HEK293 (cell line): ENCODE measurements around the gene FAM229A.

Source experiments
- CTCF ChIP-seq: fragments of 450-650 bp; formaldehyde crosslinking; IDR thresholded peaks from 2 replicates; pipeline ENCODE4 v1.5.1; 2016; ENCODE audit warnings: missing biosample characterization, missing genetic modification characterization
- KLF9 ChIP-seq: fragments of 450-650 bp; formaldehyde crosslinking; IDR thresholded peaks from 2 replicates; pipeline ENCODE4 v1.5.1; 2016; ENCODE audit warnings: missing biosample characterization, missing genetic modification characterization, low read depth
- PRDM4 ChIP-seq: fragments of 450-650 bp; formaldehyde crosslinking; IDR thresholded peaks from 2 replicates; pipeline ENCODE4 v1.5.1; 2017; ENCODE audit warnings: missing biosample characterization, missing genetic modification characterization
- ZBTB26 ChIP-seq: fragments of 450-650 bp; formaldehyde crosslinking; optimal IDR thresholded peaks from 2 replicates; pipeline ENCODE3; 2016; ENCODE audit warnings: missing biosample characterization, mild to moderate bottlenecking, missing genetic modification characterization
- ZNF121 ChIP-seq: fragments of 450-650 bp; formaldehyde crosslinking; IDR thresholded peaks from 2 replicates; pipeline ENCODE4 v1.5.1; 2016; ENCODE audit warnings: missing biosample characterization, missing genetic modification characterization
- ZNF423 ChIP-seq: fragments of 450-650 bp; formaldehyde crosslinking; IDR thresholded peaks from 2 replicates; pipeline ENCODE4 v1.5.1; 2016; ENCODE audit warnings: missing biosample characterization, missing genetic modification characterization

- no peak for TF ChIP-seq CTCF (tag by site-specific recombination)
- no peak for TF ChIP-seq ZNF121 (tag by site-specific recombination)
- TF ChIP-seq PRDM4, result no peak
- no peak for TF ChIP-seq ZBTB26 (tag by site-specific recombination)
- TF ChIP-seq ZNF423, result no peak
- TF ChIP-seq KLF9 (tag by site-specific recombination), result no peak
Observed at GRCh38 chr1:32377541-32378220, 15.4 kb upstream of the FAM229A start.
